ENCODE data around the gene ATP5IF1.
A peak's percentile ranks its signal among the peaks of the same experiment; 100 is the strongest.

ATP5IF1 gene

GRCh38 chr1:28229996-28230395 is 5.9 kb upstream of the ATP5IF1 start:
- Histone ChIP-seq H3K4me1 (peaks cover 0 to 26% (median 14%) of the 10 kb centered on the region in 4 donors), H3K27me3 (no peaks in the 10 kb centered on the region), H3K4me3 (no peak overlapping the region), H3K36me3 (peaks cover 39 to 52% (median 40%) of the 10 kb centered on the region in 3 donors), H3K9me3 (no peaks in the 10 kb centered on the region), H3K27ac (no peak overlapping the region)
- no peak for DNase-seq
- TF ChIP-seq CTCF (IDR thresholded peaks at IDR 0.05): no peak
- intact Hi-C loops (cut with DNase I; ENCODE audit: low total_unique reads): no loop called here

- intact Hi-C loops (cut with DNase I; ENCODE audit: low total_unique reads): no loop called here
- peak within 1 kb of the TSS; percentile 85 to 98 for H3K4me3 ChIP-seq
Observed at GRCh38 chr1:28232558-28233263, 3.2 kb upstream of the ATP5IF1 start, which contains the start of gene DNAJC8. Gene DNAJC8 (minus strand): TSS chr1:28233029. CDS start chr1:28232998, 31 bp downstream.

GRCh38 chr1:28233264-28233606 is 2.7 kb upstream of the ATP5IF1 start:
- Histone ChIP-seq H3K27me3 (no peaks in the 10 kb centered on the region), H3K9me3 (no peaks in the 10 kb centered on the region), H3K27ac (peak overlapping the region; percentile 82 to 89), H3K4me1 (peaks cover 0 to 46% (median 30%) of the 10 kb centered on the region in 4 donors), H3K36me3 (peaks cover 6 to 23% (median 14%) of the 10 kb centered on the region in 3 donors), H3K4me3 (peak overlapping the region; percentile 85 to 98)
- intact Hi-C loops (cut with DNase I; ENCODE audit: low total_unique reads): no loop called here
- no peak for DNase-seq
- no peak for TF ChIP-seq CTCF (IDR thresholded peaks at IDR 0.05)

More at GRCh38 chr1:28232558-28233263, 3.2 kb upstream of the ATP5IF1 start, which contains the start of gene DNAJC8:
- Histone ChIP-seq H3K36me3 (peaks cover 12 to 29% (median 19%) of the 10 kb centered on the region in 3 donors), H3K9me3 (no peaks in the 10 kb centered on the region), H3K4me1 (peaks cover 0 to 45% (median 29%) of the 10 kb centered on the region in 4 donors), H3K27ac (peak within 1 kb of the TSS; percentile 82 to 89), H3K27me3 (no peaks in the 10 kb centered on the region)
- peak; percentile 97 to 99 for DNase-seq
- TF ChIP-seq CTCF (IDR thresholded peaks at IDR 0.05): no peak

- Histone ChIP-seq H3K27ac (peak overlapping the region; percentile 88 to 92), H3K4me1 (peaks cover 0 to 36% (median 24%) of the 10 kb centered on the region in 4 donors), H3K4me3 (peak overlapping the region; percentile 81 to 92), H3K27me3 (no peaks in the 10 kb centered on the region), H3K36me3 (no peaks in the 10 kb centered on the region), H3K9me3 (no peaks in the 10 kb centered on the region)
- intact Hi-C loops (cut with DNase I; ENCODE audit: low total_unique reads): no loop called here
- TF ChIP-seq CTCF (IDR thresholded peaks at IDR 0.05): no peak
- DNase-seq: no peak
Observed at GRCh38 chr1:28236656-28237322, 865 bp downstream of the ATP5IF1 start.

- no peaks in the 10 kb centered on the region for H3K36me3 ChIP-seq
- H3K27me3 ChIP-seq: no peaks in the 10 kb centered on the region
- no peak for TF ChIP-seq CTCF (IDR thresholded peaks at IDR 0.05)
- DNase-seq: no peak
- intact Hi-C loops (cut with DNase I; ENCODE audit: low total_unique reads): no loop called here
- H3K4me3 ChIP-seq: no peak overlapping the region
- H3K9me3 ChIP-seq: no peaks in the 10 kb centered on the region
- peaks cover 0 to 23% (median 16%) of the 10 kb centered on the region in 4 donors for H3K4me1 ChIP-seq
- no peak overlapping the region for H3K27ac ChIP-seq
Observed at GRCh38 chr1:28239004-28239403, 3.1 kb downstream of the ATP5IF1 start.

All from tibial artery (tissue), 4 donors.